Measurements from ENCODE around the gene TRIM46.
"Not testable (repeated sequence)": the region's sequence is repeated elsewhere in the genome, so short reads cannot be mapped to it uniquely, and the experiment has no call there.

Gene TRIM46

GRCh38 chr1:155186067-155186793 is 12.6 kb downstream of the TRIM46 start:
- no peak for DNase-seq (ENCODE audit: low read depth in 2 of 2)

- DNase-seq (ENCODE audit: low read depth in 2 of 2) = no peak
Observed at GRCh38 chr1:155186794-155187455, 13.3 kb downstream of the TRIM46 start.

GRCh38 chr1:155187456-155187891 is 13.8 kb downstream of the TRIM46 start:
- no peak for DNase-seq (ENCODE audit: low read depth in 2 of 2)

- DNase-seq (ENCODE audit: low read depth in 2 of 2) = no peak
Observed at GRCh38 chr1:155188268-155188667, 14.6 kb downstream of the TRIM46 start.

- DNase-seq (ENCODE audit: low read depth in 2 of 2) = not testable (repeated sequence)
Observed at GRCh38 chr1:155189926-155190325, 16.3 kb downstream of the TRIM46 start.

- DNase-seq (ENCODE audit: low read depth in 2 of 2) = no peak
Observed at GRCh38 chr1:155191904-155192303, 18.3 kb downstream of the TRIM46 start.

GRCh38 chr1:155192346-155193274 is 19.0 kb downstream of the TRIM46 start:
- peak in 1 of 2 donors; percentile 42 for DNase-seq (ENCODE audit: low read depth in 2 of 2)

GRCh38 chr1:155193275-155193990 is 19.8 kb downstream of the TRIM46 start:
- DNase-seq (ENCODE audit: low read depth in 2 of 2) = peak; percentile 73 to 82

- not testable (repeated sequence) for DNase-seq (ENCODE audit: low read depth in 2 of 2)
Observed at GRCh38 chr1:155193991-155194240, 20.3 kb downstream of the TRIM46 start.

- no peak for DNase-seq (ENCODE audit: low read depth in 2 of 2)
Observed at GRCh38 chr1:155195201-155196102, 21.8 kb downstream of the TRIM46 start.

- DNase-seq (ENCODE audit: low read depth in 2 of 2) = no peak
Observed at GRCh38 chr1:155196103-155196892, 22.6 kb downstream of the TRIM46 start.

- no peak for DNase-seq (ENCODE audit: low read depth in 2 of 2)
Observed at GRCh38 chr1:155196893-155197638, 23.4 kb downstream of the TRIM46 start.

- no peak for DNase-seq (ENCODE audit: low read depth in 2 of 2)
Observed at GRCh38 chr1:155197901-155198546, 24.4 kb downstream of the TRIM46 start.

GRCh38 chr1:155198547-155198906 is 24.9 kb downstream of the TRIM46 start:
- no peak for DNase-seq (ENCODE audit: low read depth in 2 of 2)

GRCh38 chr1:155199792-155200191 is 26.1 kb downstream of the TRIM46 start:
- no peak for DNase-seq (ENCODE audit: low read depth in 2 of 2)

- no peak for DNase-seq (ENCODE audit: low read depth in 2 of 2)
Observed at GRCh38 chr1:155200920-155201319, 27.3 kb downstream of the TRIM46 start.

- DNase-seq (ENCODE audit: low read depth in 2 of 2) = no peak
Observed at GRCh38 chr1:155202198-155202597, 28.5 kb downstream of the TRIM46 start.

- no peak for DNase-seq (ENCODE audit: low read depth in 2 of 2)
Observed at GRCh38 chr1:155202731-155203515, 29.3 kb downstream of the TRIM46 start.

All from stimulated activated CD4-positive, alpha-beta T cell treated with anti-CD3 and anti-CD28 coated beads, Interleukin-4, amount 100 ng/mL, for 48 hours (primary cell).